Neural cell (in vitro differentiated cells): ENCODE measurements around the gene DNM2. TPM values are rescaled to one million over a fixed set of nuclear protein-coding genes. Genes with fewer than 3 reads are reported as not detected.
"Not testable (repeated sequence)": the region's sequence is repeated elsewhere in the genome, so short reads cannot be mapped to it uniquely, and the experiment has no call there.

ENCODE experiments used
- H2AFZ ChIP-seq: fragments of 200-600, 300-800 bp; sonication (generic), shearing (Covaris generic); 2 replicates; pipeline ENCODE4 v1.6.0; 2014; ENCODE audit warnings: low read depth, mild to moderate bottlenecking, antibody characterized with exemption, low read length, moderate library complexity
- H3F3A ChIP-seq: fragments of 200-600 bp; shearing (Covaris generic); 2 replicates; pipeline ENCODE4 v1.6.1; 2016; ENCODE audit warnings: mild to moderate bottlenecking, moderate library complexity, mixed read lengths, antibody characterized with exemption, low read length; ENCODE audit not compliant: insufficient read depth, poor library complexity, severe bottlenecking
- H3K27ac ChIP-seq: fragments of 200-600, 300-800 bp; sonication (generic), shearing (Covaris generic); 2 replicates; pipeline ENCODE4 v1.5.1; 2014; ENCODE audit warnings: mild to moderate bottlenecking, low read length, moderate library complexity
- H3K27me3 ChIP-seq: fragments of 300-800, 200-600 bp; sonication (generic), shearing (Covaris generic); 2 replicates; pipeline ENCODE4 v1.6.0; 2014; ENCODE audit warnings: mild to moderate bottlenecking, low read depth, low read length, moderate library complexity; ENCODE audit not compliant: insufficient read depth
- H3K36me3 ChIP-seq: fragments of 300-800, 200-600 bp; sonication (generic), shearing (Covaris generic); 2 replicates; pipeline ENCODE4 v1.5.1; 2014; ENCODE audit warnings: mild to moderate bottlenecking, antibody characterized with exemption, low read length, moderate library complexity; ENCODE audit not compliant: insufficient read depth
- H3K4me2 ChIP-seq: fragments of 300-800, 200-600 bp; sonication (generic), shearing (Covaris generic); 2 replicates; pipeline ENCODE4 v1.6.0; 2014; ENCODE audit warnings: mild to moderate bottlenecking, low read length
- H3K4me3 ChIP-seq: fragments of 300-800, 200-600 bp; sonication (generic), shearing (Covaris generic); 2 replicates; pipeline ENCODE4 v1.5.1; 2014; ENCODE audit warnings: mild to moderate bottlenecking, low read length, moderate library complexity
- H3K79me2 ChIP-seq: fragments of 200-600 bp; shearing (Covaris generic); replicated peaks from 2 replicates; pipeline ENCODE4 v1.6.0; 2014; ENCODE audit warnings: mild to moderate bottlenecking, low read length, moderate library complexity; ENCODE audit not compliant: insufficient read depth
- H3K9ac ChIP-seq: fragments of 300-800, 200-600 bp; sonication (generic), shearing (Covaris generic); 2 replicates; pipeline ENCODE4 v1.6.1; 2016; ENCODE audit warnings: mild to moderate bottlenecking, low read length, mixed read lengths
- H3K9me2 ChIP-seq: fragments of 200-600 bp; shearing (Covaris generic); 2 replicates; pipeline ENCODE4 v1.6.1; 2016; ENCODE audit warnings: mild to moderate bottlenecking, low read length, mixed read lengths; ENCODE audit not compliant: insufficient read depth
- H3K9me3 ChIP-seq: fragments of 200-600, 300-800 bp; sonication (generic), shearing (Covaris generic); 2 replicates; pipeline ENCODE4 v1.6.1; 2016; ENCODE audit warnings: mild to moderate bottlenecking, mixed run types, low read length, moderate library complexity, mixed read lengths
- H4K20me1 ChIP-seq: fragments of 200-600 bp; shearing (Covaris generic); 2 replicates; pipeline ENCODE4 v1.6.1; 2016; ENCODE audit warnings: mild to moderate bottlenecking, mixed run types; ENCODE audit not compliant: insufficient read depth
- CTCF ChIP-seq: fragments of 450-650 bp; IDR thresholded peaks from 2 replicates; pipeline ENCODE4 v1.5.1; 2014; ENCODE audit warnings: antibody characterized with exemption, mild to moderate bottlenecking, moderate library complexity; ENCODE audit not compliant: poor library complexity, severe bottlenecking
- EP300 ChIP-seq: fragments of 450-650 bp; conservative IDR thresholded peaks from 2 replicates; pipeline ENCODE4 v1.6.1; 2014; ENCODE audit warnings: antibody characterized with exemption, mild to moderate bottlenecking, moderate library complexity; ENCODE audit not compliant: poor library complexity, severe bottlenecking
- EZH2 ChIP-seq: fragments of 200-600, 300-800 bp; shearing (Covaris generic), sonication (generic); IDR thresholded peaks from 2 replicates; pipeline ENCODE4 v1.6.1; 2014; ENCODE audit warnings: antibody characterized with exemption, low read length, borderline replicate concordance, mild to moderate bottlenecking; ENCODE audit not compliant: insufficient read depth, poor library complexity, severe bottlenecking
- MXI1 ChIP-seq: fragments of 450-650 bp; conservative IDR thresholded peaks from 2 replicates; pipeline ENCODE4 v1.6.1; 2014; ENCODE audit warnings: antibody characterized with exemption, mild to moderate bottlenecking; ENCODE audit not compliant: poor library complexity, severe bottlenecking
- POLR2AphosphoS5 ChIP-seq: IDR thresholded peaks from 2 replicates; pipeline ENCODE4 v1.6.1; 2012
- RAD21 ChIP-seq: fragments of 450-650 bp; conservative IDR thresholded peaks from 2 replicates; pipeline ENCODE4 v1.6.1; 2014; ENCODE audit warnings: antibody characterized with exemption, mild to moderate bottlenecking, moderate library complexity
- REST ChIP-seq: IDR thresholded peaks from 2 replicates; pipeline ENCODE4 v1.6.1; 2012; ENCODE audit warnings: borderline replicate concordance
- SMC3 ChIP-seq: fragments of 450-650 bp; conservative IDR thresholded peaks from 2 replicates; pipeline ENCODE4 v1.6.1; 2014; ENCODE audit warnings: antibody characterized with exemption, mild to moderate bottlenecking, moderate library complexity; ENCODE audit not compliant: poor library complexity
- TAF1 ChIP-seq: IDR thresholded peaks from 2 replicates; pipeline ENCODE4 v1.6.1; 2012; ENCODE audit warnings: low read depth
- polyA plus RNA-seq: library from polyadenylated mRNA; depleted of rRNA; stranded (reverse); fragments of >200 nt; gene quantifications from 2 replicates; pipeline ENCODE4 v1.2.3, GENCODE V29; 2014

The DNM2 gene
- polyA plus RNA-seq, 1 donor from 2014 or later = 31.4 TPM

GRCh38 chr19:10874024-10874423 is 156.1 kb downstream of the DNM2 start:
- Histone ChIP-seq H3K79me2 (peaks cover 59% of the 10 kb centered on the region), H3K27ac (no peak overlapping the region), H3K36me3 (no peaks in the 10 kb centered on the region), H3K4me3 (no peak overlapping the region), H3F3A (no peaks in the 10 kb centered on the region), H3K4me2 (no peak overlapping the region), H4K20me1 (no peaks in the 10 kb centered on the region), H2AFZ (no peak overlapping the region), H3K9me3 (no peaks in the 10 kb centered on the region), H3K9me2 (no peaks in the 10 kb centered on the region), H3K9ac (no peak overlapping the region), H3K27me3 (no peaks in the 10 kb centered on the region)
- no peak for TF ChIP-seq CTCF
- TF ChIP-seq TAF1 = no peak
- no peak for TF ChIP-seq REST
- TF ChIP-seq EP300 = no peak
- no peak for TF ChIP-seq EZH2
- TF ChIP-seq MXI1 = no peak
- no peak for TF ChIP-seq RAD21
- TF ChIP-seq SMC3 = no peak
- TF ChIP-seq POLR2AphosphoS5 = no peak

GRCh38 chr19:10876459-10877240 is 158.8 kb downstream of the DNM2 start:
- TF ChIP-seq MXI1 (no peak), RAD21 (no peak), EZH2 (no peak)
- Histone ChIP-seq H3K9ac (no peak overlapping the region), H3K4me3 (no peak overlapping the region), H3K36me3 (no peaks in the 10 kb centered on the region), H3K27me3 (no peaks in the 10 kb centered on the region), H3K79me2 (peaks cover 70% of the 10 kb centered on the region), H2AFZ (no peak overlapping the region), H4K20me1 (no peaks in the 10 kb centered on the region), H3F3A (no peaks in the 10 kb centered on the region), H3K9me2 (no peaks in the 10 kb centered on the region), H3K9me3 (no peaks in the 10 kb centered on the region), H3K4me2 (no peak overlapping the region), H3K27ac (no peak overlapping the region)

- not testable (repeated sequence) for H3K27ac ChIP-seq, H3K9ac ChIP-seq, H3K36me3 ChIP-seq, H2AFZ ChIP-seq, H3F3A ChIP-seq, H3K27me3 ChIP-seq, H3K9me3 ChIP-seq, H3K4me3 ChIP-seq, H4K20me1 ChIP-seq, H3K4me2 ChIP-seq, H3K9me2 ChIP-seq
- peaks cover 72% of the 10 kb centered on the region for H3K79me2 ChIP-seq
These were observed 159.7 kb downstream of the DNM2 start for GRCh38 chr19:10877608-10878007.
